ENCODE results near the gene CYP4Z1.
"Not testable (repeated sequence)": the region's sequence is repeated elsewhere in the genome, so short reads cannot be mapped to it uniquely, and the experiment has no call there.

Gene CYP4Z1

GRCh38 chr1:47147047-47147785, 80.2 kb downstream of the CYP4Z1 start:
- H3K27ac Mint-ChIP-seq: no peak overlapping the region
- ATAC-seq (no peak), DNase-seq (no peak)
- no peak overlapping the region for H3K4me3 Mint-ChIP-seq
- H3K4me1 Mint-ChIP-seq: no peaks in the 10 kb centered on the region
- H3K9me3 Mint-ChIP-seq: no peaks in the 10 kb centered on the region
- H3K27me3 Mint-ChIP-seq: peaks cover 51% of the 10 kb centered on the region

- not testable (repeated sequence) for H3K4me3 Mint-ChIP-seq
- peaks cover 60% of the 10 kb centered on the region for H3K27me3 Mint-ChIP-seq
These were observed 82.1 kb downstream of the CYP4Z1 start for GRCh38 chr1:47149162-47149561.

GRCh38 chr1:47156457-47156856, 89.4 kb downstream of the CYP4Z1 start:
- H3K4me1 Mint-ChIP-seq, ATAC-seq: not testable (repeated sequence)
- peaks cover 53% of the 10 kb centered on the region for H3K27me3 Mint-ChIP-seq

More at GRCh38 chr1:47149162-47149561, 82.1 kb downstream of the CYP4Z1 start:
- H3K4me1 Mint-ChIP-seq, H3K9me3 Mint-ChIP-seq, DNase-seq, ATAC-seq: not testable (repeated sequence)
- peak overlapping the region in 1 of 2 donors; percentile 67 for H3K27ac Mint-ChIP-seq

GRCh38 chr1:47157957-47158356, 90.9 kb downstream of the CYP4Z1 start:
- ATAC-seq, H3K4me1 Mint-ChIP-seq, DNase-seq, H3K27ac Mint-ChIP-seq, H3K4me3 Mint-ChIP-seq: not testable (repeated sequence)
- H3K27me3 Mint-ChIP-seq: peaks cover 57% of the 10 kb centered on the region
- H3K9me3 Mint-ChIP-seq: peaks cover 0 to 29% of the 10 kb centered on the region in 2 donors

More at GRCh38 chr1:47156457-47156856, 89.4 kb downstream of the CYP4Z1 start:
- H3K9me3 Mint-ChIP-seq: peaks cover 0 to 29% of the 10 kb centered on the region in 2 donors
- DNase-seq, H3K27ac Mint-ChIP-seq, H3K4me3 Mint-ChIP-seq: not testable (repeated sequence)

GRCh38 chr1:47160716-47161115, 93.7 kb downstream of the CYP4Z1 start:
- peaks cover 42% of the 10 kb centered on the region for H3K27me3 Mint-ChIP-seq
- no peak overlapping the region for H3K27ac Mint-ChIP-seq

GRCh38 chr1:47161298-47162040, 94.4 kb downstream of the CYP4Z1 start:
- Mint-ChIP-seq H3K27me3 (peaks cover 34% of the 10 kb centered on the region), H3K9me3 (peaks cover 0 to 1% of the 10 kb centered on the region in 2 donors), H3K4me1 (no peaks in the 10 kb centered on the region), H3K4me3 (no peak overlapping the region), H3K27ac (no peak overlapping the region)
- DNase-seq (no peak), ATAC-seq (no peak)

More at GRCh38 chr1:47160716-47161115, 93.7 kb downstream of the CYP4Z1 start:
- Mint-ChIP-seq H3K4me3 (no peak overlapping the region), H3K4me1 (no peaks in the 10 kb centered on the region), H3K9me3 (peaks cover 0 to 9% of the 10 kb centered on the region in 2 donors)
- no peak for DNase-seq
- no peak for ATAC-seq

GRCh38 chr1:47164552-47164951, 97.5 kb downstream of the CYP4Z1 start:
- DNase-seq: no peak
- Mint-ChIP-seq H3K9me3 (no peaks in the 10 kb centered on the region), H3K27ac (no peak overlapping the region), H3K4me3 (no peak overlapping the region), H3K27me3 (peaks cover 49% of the 10 kb centered on the region), H3K4me1 (no peaks in the 10 kb centered on the region)
- ATAC-seq: no peak
